Omental fat pad (tissue), 4 donors: Measurements from ENCODE around the gene SLC27A1. TPM values are rescaled to one million over a fixed set of nuclear protein-coding genes. Genes with fewer than 3 reads are reported as not detected.

Source experiments
- ATAC-seq: fragments of 150-250 bp; one replicate; pipeline ENCODE4 v1.9.1; 2016; ENCODE audit warnings: mild to moderate bottlenecking, moderate library complexity; ENCODE audit not compliant: low FRiP score
- DNase-seq: peaks from one replicate; pipeline ENCODE4 v3.0.0-alpha.2; 2019; ENCODE audit warnings: low spot score
- total RNA-seq, 4 donors: library from RNA; depleted of rRNA; stranded (reverse); fragments of >200 nt; gene quantifications; one replicate each; pipeline ENCODE4 v1.1.0, GENCODE V29; 2016
- TF ChIP-seq, protein P1 (sequence below), 3 donors: fragments of 450-650 bp; IDR thresholded peaks; one replicate each; pipeline ENCODE4 v1.5.1; 2016 to 2017; ENCODE audit warnings: antibody characterized with exemption in 3 of 3, mild to moderate bottlenecking in 3 of 3, moderate library complexity in 2 of 3

The SLC27A1 gene
- total RNA-seq, 4 donors from 2014 or later = 26.6 to 52.8 (median 40.4) TPM

DNA sequence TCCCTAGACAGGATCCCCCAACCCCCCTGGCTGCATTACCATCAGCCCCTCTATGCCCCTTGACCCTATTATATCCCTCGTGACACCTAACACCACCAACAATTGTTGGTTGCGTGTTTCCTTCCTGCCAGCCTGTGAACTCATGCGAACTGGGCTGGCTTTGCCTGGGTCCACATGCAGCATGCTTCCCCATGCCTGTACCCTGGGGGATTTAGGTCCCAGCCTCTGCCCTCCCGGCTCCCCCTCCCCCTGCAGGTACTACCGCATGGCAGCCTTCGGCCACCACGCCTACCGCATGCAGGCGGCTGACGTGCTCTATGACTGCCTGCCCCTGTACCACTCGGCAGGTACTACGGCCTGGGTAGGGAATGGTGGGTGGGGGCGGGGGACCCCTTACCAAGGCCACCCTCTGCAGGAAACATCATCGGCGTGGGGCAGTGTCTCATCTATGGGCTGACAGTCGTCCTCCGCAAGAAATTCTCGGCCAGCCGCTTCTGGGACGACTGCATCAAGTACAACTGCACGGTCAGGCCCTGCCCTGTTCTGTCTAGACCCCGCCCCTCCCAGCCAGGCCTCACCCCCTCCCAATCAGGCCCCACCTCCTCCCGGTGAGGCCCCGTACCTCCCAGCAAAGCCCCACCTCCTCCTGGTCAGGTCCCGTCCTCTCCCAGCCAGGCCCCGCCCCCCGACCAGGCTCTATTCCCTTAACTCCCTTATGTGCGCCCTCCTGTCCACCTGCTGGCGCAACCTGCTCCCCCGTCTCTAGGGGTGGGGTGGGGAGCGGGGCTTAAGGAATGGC, 18.5 kb downstream of the SLC27A1 start:
- ATAC-seq = peak; percentile 96
- peak; percentile 46 for DNase-seq
- TF ChIP-seq, protein P1, sequence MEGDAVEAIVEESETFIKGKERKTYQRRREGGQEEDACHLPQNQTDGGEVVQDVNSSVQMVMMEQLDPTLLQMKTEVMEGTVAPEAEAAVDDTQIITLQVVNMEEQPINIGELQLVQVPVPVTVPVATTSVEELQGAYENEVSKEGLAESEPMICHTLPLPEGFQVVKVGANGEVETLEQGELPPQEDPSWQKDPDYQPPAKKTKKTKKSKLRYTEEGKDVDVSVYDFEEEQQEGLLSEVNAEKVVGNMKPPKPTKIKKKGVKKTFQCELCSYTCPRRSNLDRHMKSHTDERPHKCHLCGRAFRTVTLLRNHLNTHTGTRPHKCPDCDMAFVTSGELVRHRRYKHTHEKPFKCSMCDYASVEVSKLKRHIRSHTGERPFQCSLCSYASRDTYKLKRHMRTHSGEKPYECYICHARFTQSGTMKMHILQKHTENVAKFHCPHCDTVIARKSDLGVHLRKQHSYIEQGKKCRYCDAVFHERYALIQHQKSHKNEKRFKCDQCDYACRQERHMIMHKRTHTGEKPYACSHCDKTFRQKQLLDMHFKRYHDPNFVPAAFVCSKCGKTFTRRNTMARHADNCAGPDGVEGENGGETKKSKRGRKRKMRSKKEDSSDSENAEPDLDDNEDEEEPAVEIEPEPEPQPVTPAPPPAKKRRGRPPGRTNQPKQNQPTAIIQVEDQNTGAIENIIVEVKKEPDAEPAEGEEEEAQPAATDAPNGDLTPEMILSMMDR (IDR thresholded peaks at IDR 0.05) = no peak

DNA sequence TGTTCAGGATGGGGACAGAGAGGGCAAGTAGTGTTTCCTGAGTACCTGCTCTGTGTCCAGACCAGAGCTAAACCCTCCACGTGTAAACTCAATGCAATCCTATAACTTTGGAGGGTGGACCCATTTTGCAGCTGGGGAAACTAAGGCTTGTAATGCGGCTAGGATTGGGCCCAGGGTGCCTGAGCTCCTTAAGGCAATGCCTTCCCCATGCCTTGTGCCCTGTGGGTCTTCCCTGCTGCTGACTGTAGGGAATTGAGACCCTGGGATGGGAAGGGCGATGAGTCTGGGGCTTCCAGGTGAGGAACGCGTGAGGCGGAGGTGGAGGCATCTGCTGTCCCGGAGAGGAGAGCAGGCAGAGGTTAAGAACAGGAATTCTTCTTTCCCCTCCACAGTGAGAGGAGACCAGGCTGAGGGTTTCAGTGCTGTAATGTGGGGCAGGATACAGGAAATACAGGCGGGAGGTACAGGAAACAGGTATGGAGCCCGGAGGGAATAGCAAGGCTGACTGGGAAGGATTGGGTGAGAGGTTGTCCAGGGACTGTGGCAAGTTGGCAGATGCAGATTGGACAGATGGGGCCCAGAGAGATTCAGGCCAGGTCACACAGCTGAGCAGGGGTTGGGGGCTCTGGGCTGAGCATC, 19.2 kb downstream of the SLC27A1 start:
- TF ChIP-seq, protein P1 (IDR thresholded peaks at IDR 0.05) = no peak
- ATAC-seq (no peak), DNase-seq (no peak)

DNA sequence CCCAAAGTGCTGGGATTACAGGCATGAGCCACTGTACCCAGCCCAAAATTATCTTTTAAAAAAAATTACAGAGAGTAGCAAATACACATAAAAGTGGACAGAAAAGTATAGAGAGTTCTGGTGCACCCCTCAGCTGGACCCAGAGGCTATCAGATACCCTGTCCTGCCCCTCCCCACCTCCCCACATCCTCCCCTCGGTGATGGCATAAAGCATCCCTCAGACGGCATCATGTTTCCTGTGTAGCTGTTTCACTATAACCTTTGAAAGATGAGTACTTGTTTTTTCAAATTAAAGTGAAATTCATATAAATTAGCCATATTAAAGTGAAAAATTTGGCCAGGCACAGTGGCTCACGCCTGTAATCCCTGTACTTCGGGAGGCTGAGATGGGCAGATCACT, 20.1 kb downstream of the SLC27A1 start:
- TF ChIP-seq, protein P1 (IDR thresholded peaks at IDR 0.05) = no peak
- ATAC-seq (no peak), DNase-seq (no peak)

DNA sequence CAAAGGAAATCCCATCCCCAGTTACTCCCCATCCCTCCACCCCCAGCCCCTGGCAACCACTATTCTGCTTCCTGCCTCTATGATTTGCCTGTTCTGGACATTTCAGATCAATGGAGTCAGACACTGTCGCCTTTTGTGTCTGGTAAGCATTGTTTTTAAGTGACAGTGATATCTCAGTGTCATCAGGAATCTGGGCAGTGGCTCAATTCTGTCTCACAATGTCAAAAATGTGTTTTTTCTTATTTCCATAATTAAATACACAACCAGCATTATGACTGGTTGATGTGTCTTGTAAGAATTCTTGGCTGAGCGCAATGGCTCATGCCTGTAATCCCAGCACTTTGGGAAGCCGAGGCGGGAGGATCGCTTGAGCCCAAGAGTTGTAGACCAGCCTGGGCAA, 21.0 kb downstream of the SLC27A1 start:
- DNase-seq (no peak), ATAC-seq (no peak)
- TF ChIP-seq, protein P1 (IDR thresholded peaks at IDR 0.05) = no peak

DNA sequence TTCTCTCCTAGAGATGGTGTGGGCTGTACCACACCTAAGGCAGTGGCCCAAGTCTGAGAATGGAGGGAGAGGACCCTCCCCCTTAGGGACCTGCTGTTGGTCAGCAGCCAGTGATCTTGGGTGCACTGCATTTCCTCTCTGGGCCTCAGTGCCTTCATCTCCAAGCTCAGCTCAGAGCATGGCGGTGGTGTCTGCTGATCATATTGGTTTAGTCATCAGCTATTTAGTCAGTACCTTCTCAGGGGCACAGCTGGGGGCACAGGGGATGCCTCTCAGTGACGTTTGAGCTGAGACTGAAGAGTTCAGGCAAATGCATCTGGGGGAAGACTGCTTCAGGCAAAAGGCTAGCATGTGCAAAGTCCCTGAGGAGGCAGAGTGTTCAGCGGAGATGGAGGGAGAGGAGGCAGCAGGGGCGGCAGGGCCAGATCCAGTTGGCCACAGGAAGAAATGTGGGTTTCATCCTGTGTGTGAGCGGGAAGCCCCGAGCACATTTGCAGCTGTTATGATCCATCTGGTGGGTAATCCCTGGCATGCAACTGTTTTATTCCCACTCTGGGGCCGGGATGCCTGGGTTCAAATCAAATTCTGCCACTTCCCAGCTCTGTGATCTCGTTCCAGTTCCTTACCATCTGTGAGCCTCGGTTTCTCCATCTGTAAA, 25.4 kb downstream of the SLC27A1 start:
- DNase-seq (no peak), ATAC-seq (no peak)
- TF ChIP-seq, protein P1 (IDR thresholded peaks at IDR 0.05) = no peak

DNA sequence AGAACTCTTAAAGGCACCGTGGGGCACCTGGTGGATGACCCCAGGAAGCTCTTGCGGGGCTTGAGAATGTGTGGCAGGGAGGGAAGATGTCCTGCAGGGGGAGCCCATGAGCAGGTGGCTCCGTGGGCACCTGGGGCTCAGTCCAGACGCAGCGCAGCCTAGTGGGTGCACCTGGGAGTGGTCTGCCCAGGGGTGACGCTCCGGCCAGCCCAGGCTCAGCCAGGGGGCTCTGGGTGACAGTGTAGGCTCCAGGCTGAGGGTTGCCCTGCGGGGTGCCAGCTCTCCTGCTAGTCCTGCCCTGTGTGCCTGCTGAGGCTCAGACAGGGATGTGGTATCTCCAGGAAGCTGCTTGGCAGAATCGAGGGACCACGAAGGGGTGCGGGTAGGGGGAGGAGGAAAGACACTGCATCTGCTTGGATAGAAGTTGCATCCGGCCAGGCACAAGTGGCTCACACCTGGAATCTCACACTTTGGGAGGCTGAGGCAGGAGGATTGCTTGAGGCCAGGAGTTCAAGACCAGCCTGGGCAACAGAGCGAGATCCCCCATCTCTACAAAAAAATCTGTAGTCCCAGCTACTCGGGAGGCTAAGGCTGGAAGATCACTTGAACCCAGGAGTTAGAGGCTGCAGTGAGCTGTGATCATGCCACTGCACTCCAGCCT, 26.1 kb downstream of the SLC27A1 start:
- DNase-seq (peak; percentile 57), ATAC-seq (peak; percentile 61)

More for the DNA sequence above, 26.1 kb downstream of the SLC27A1 start:
- TF ChIP-seq, protein P1 (IDR thresholded peaks at IDR 0.05) = peak in 2 of 3 donors; percentile 4 to 22
